NCI-H2171 treated with DMSO at 0.1 percent for 48 hours (cell line): ENCODE measurements around the gene ZBTB17.

ENCODE experiments used
- DNase-seq: peaks from one replicate; lab custom pipeline; 2025; lab: John Stamatoyannopoulos, UW

Gene ZBTB17

GRCh38 chr1:15960808-15961207, 15.1 kb downstream of the ZBTB17 start:
- no peak for DNase-seq

- no peak for DNase-seq
Measured at GRCh38 chr1:15959827-15960446, 16.0 kb downstream of the ZBTB17 start.

- DNase-seq = no peak
Measured at GRCh38 chr1:15959424-15959823, 16.5 kb downstream of the ZBTB17 start.

GRCh38 chr1:15958793-15959192, 17.1 kb downstream of the ZBTB17 start:
- DNase-seq = no peak

GRCh38 chr1:15958111-15958510, 17.8 kb downstream of the ZBTB17 start:
- DNase-seq = no peak

- peak; percentile 15 for DNase-seq
Measured at GRCh38 chr1:15957221-15958095, 18.4 kb downstream of the ZBTB17 start.

- no peak for DNase-seq
Measured at GRCh38 chr1:15956150-15956549, 19.8 kb downstream of the ZBTB17 start.

GRCh38 chr1:15955552-15955951, 20.3 kb downstream of the ZBTB17 start:
- no peak for DNase-seq

- no peak for DNase-seq
Measured at GRCh38 chr1:15954316-15954715, 21.6 kb downstream of the ZBTB17 start.

GRCh38 chr1:15953791-15954241, 22.1 kb downstream of the ZBTB17 start:
- DNase-seq = peak; percentile 79

- DNase-seq = no peak
Measured at GRCh38 chr1:15953294-15953771, 22.6 kb downstream of the ZBTB17 start.

- no peak for DNase-seq
Measured at GRCh38 chr1:15952317-15953258, 23.3 kb downstream of the ZBTB17 start.

- no peak for DNase-seq
Measured at GRCh38 chr1:15951341-15952153, 24.4 kb downstream of the ZBTB17 start.

GRCh38 chr1:15950763-15951295, 25.1 kb downstream of the ZBTB17 start:
- no peak for DNase-seq

- DNase-seq = no peak
Measured at GRCh38 chr1:15950302-15950701, 25.6 kb downstream of the ZBTB17 start.

GRCh38 chr1:15949453-15950245, 26.3 kb downstream of the ZBTB17 start:
- no peak for DNase-seq

GRCh38 chr1:15948595-15949452, 27.1 kb downstream of the ZBTB17 start:
- no peak for DNase-seq

GRCh38 chr1:15948091-15948591, 27.8 kb downstream of the ZBTB17 start:
- DNase-seq = no peak
